HG03520 (cell line): ENCODE measurements around the gene SHPK.
"Not testable (repeated sequence)": the region's sequence is repeated elsewhere in the genome, so short reads cannot be mapped to it uniquely, and the experiment has no call there.

Experiments
- ATAC-seq: cut with Tn5 transposase; IDR thresholded peaks from one replicate; pipeline ENCODE4 v1.9.1; 2021; ENCODE audit warnings: mild to moderate bottlenecking, moderate library complexity; ENCODE audit not compliant: unreplicated experiment

SHPK gene

GRCh38 chr17:3594051-3594800 is 41.8 kb downstream of the SHPK start:
- no peak for ATAC-seq

- ATAC-seq: no peak
Measured at GRCh38 chr17:3593384-3593783, 42.7 kb downstream of the SHPK start.

GRCh38 chr17:3592216-3592860 is 43.7 kb downstream of the SHPK start:
- ATAC-seq: no peak

- no peak for ATAC-seq
Measured at GRCh38 chr17:3590768-3591167, 45.3 kb downstream of the SHPK start.

GRCh38 chr17:3590231-3590630 is 45.8 kb downstream of the SHPK start:
- ATAC-seq: no peak

- no peak for ATAC-seq
Measured at GRCh38 chr17:3589784-3590183, 46.3 kb downstream of the SHPK start.

- no peak for ATAC-seq
Measured at GRCh38 chr17:3585826-3586225, 50.2 kb downstream of the SHPK start.

- ATAC-seq: no peak
Measured at GRCh38 chr17:3583456-3583855, 52.6 kb downstream of the SHPK start.

- no peak for ATAC-seq
Measured at GRCh38 chr17:3582915-3583314, 53.1 kb downstream of the SHPK start.

GRCh38 chr17:3578667-3579066 is 57.4 kb downstream of the SHPK start:
- ATAC-seq: not testable (repeated sequence)

GRCh38 chr17:3576970-3577369 is 59.1 kb downstream of the SHPK start:
- ATAC-seq: no peak

- ATAC-seq: no peak
Measured at GRCh38 chr17:3575511-3575910, 60.5 kb downstream of the SHPK start.

- ATAC-seq: no peak
Measured at GRCh38 chr17:3574231-3574630, 61.8 kb downstream of the SHPK start.

GRCh38 chr17:3573246-3574100 is 62.6 kb downstream of the SHPK start:
- ATAC-seq: no peak

GRCh38 chr17:3572231-3572630 is 63.8 kb downstream of the SHPK start:
- ATAC-seq: no peak

- no peak for ATAC-seq
Measured at GRCh38 chr17:3571043-3571900, 64.8 kb downstream of the SHPK start.

GRCh38 chr17:3569534-3570137 is 66.4 kb downstream of the SHPK start:
- ATAC-seq: no peak

- no peak for ATAC-seq
Measured at GRCh38 chr17:3566551-3566950, 69.5 kb downstream of the SHPK start.

- ATAC-seq: no peak
Measured at GRCh38 chr17:3565143-3565542, 70.9 kb downstream of the SHPK start.

- not testable (repeated sequence) for ATAC-seq
Measured at GRCh38 chr17:3564241-3564640, 71.8 kb downstream of the SHPK start.
